ENCODE results near the gene CCDC197. TPM values are rescaled to one million over a fixed set of nuclear protein-coding genes. Genes with fewer than 3 reads are reported as not detected.

CCDC197 gene
- total and polyA plus RNA-seq, 2 of the 4 experiments (the other 2 are of a cell fraction), result not detected

Small RNAs within 50 kb of the gene (microRNA-seq; reads per million reads assigned to microRNA genes)
- 0 reads per million in 2 experiments for gene MIR4506 (ENCODE audit: insufficient read depth in 1 of 2, insufficient read length in 1 of 2, unreplicated experiment in 1 of 2)

Small RNAs within 50 kb of the gene (small RNA-seq; reads per million reads assigned to genes)
- gene MIR4506, result 0 reads per million in 5 experiments

Other genes with a start within 250 kb of the CCDC197 start
- gene PRIMA1, start 208.8 kb upstream of the CCDC197 start, total RNA-seq (2012; rRNA removed), result not detected in 2 replicates
- gene PRIMA1, start 208.8 kb upstream of the CCDC197 start, polyA plus RNA-seq (2012; rRNA removed), result not detected in 2 replicates
- gene FAM181A, start 70.0 kb upstream of the CCDC197 start, total RNA-seq (2012; rRNA removed), result not detected in 2 replicates
- not detected in 2 replicates for gene FAM181A, start 70.0 kb upstream of the CCDC197 start, polyA plus RNA-seq (2012; rRNA removed)
- gene ASB2, start 20.7 kb upstream of the CCDC197 start, total RNA-seq (2012; rRNA removed), result 0.54 and 0.83 TPM in 2 replicates
- gene ASB2, start 20.7 kb upstream of the CCDC197 start, polyA plus RNA-seq (2012; rRNA removed), result 0.77 and 0.98 TPM in 2 replicates
- 2.2 and 2.5 TPM in 2 replicates for gene OTUB2, start 29.0 kb downstream of the CCDC197 start, total RNA-seq (2012; rRNA removed)
- 1.0 and 1.1 TPM in 2 replicates for gene OTUB2, start 29.0 kb downstream of the CCDC197 start, polyA plus RNA-seq (2012; rRNA removed)
- 152 and 155 TPM in 2 replicates for gene DDX24, start 83.9 kb downstream of the CCDC197 start, total RNA-seq (2012; rRNA removed)
- gene DDX24, start 83.9 kb downstream of the CCDC197 start, polyA plus RNA-seq (2012; rRNA removed), result 126 and 134 TPM in 2 replicates
- 10.8 and 13.3 TPM in 2 replicates for gene IFI27L1, start 84.0 kb downstream of the CCDC197 start, total RNA-seq (2012; rRNA removed)
- gene IFI27L1, start 84.0 kb downstream of the CCDC197 start, polyA plus RNA-seq (2012; rRNA removed), result 22.5 and 24.3 TPM in 2 replicates
- gene IFI27, start 113.4 kb downstream of the CCDC197 start, total RNA-seq (2012; rRNA removed), result under 0.01 TPM in 1 of 2 replicates, not detected in the other
- gene IFI27, start 113.4 kb downstream of the CCDC197 start, polyA plus RNA-seq (2012; rRNA removed), result 0.60 and 1.2 TPM in 2 replicates
- gene IFI27L2, start 132.3 kb downstream of the CCDC197 start, total RNA-seq (2012; rRNA removed), result 43.0 and 111 TPM in 2 replicates
- gene IFI27L2, start 132.3 kb downstream of the CCDC197 start, polyA plus RNA-seq (2012; rRNA removed), result 187 and 261 TPM in 2 replicates
- gene PPP4R4, start 177.0 kb downstream of the CCDC197 start, total RNA-seq (2012; rRNA removed), result 0.36 and 0.56 TPM in 2 replicates
- gene PPP4R4, start 177.0 kb downstream of the CCDC197 start, polyA plus RNA-seq (2012; rRNA removed), result 0.13 and 0.17 TPM in 2 replicates

Data from IMR-90 (cell line).